PC-9 (cell line): Measurements from ENCODE around the gene PGS1. TPM values are rescaled to one million over a fixed set of nuclear protein-coding genes. Genes with fewer than 3 reads are reported as not detected.

ENCODE experiments used
- BruUV-seq: library from RNA; stranded (reverse); fragments of 400-500 nt; replicated peaks from 2 replicates; lab custom pipeline; 2021; lab: Mats Ljungman, UMichigan
- CTCF ChIA-PET: fragments of 300-600 bp; sonication (Branson Sonifier 250); formaldehyde crosslinking; loops from one replicate; lab custom pipeline; 2022; ENCODE audit warnings: antibody characterized with exemption; lab: Charles Lee
- POLR2A ChIA-PET: fragments of 300-600 bp; sonication (Branson Sonifier 250); formaldehyde crosslinking; loops from one replicate; lab custom pipeline; 2022; ENCODE audit warnings: antibody characterized with exemption; ENCODE audit not compliant: unreplicated experiment; lab: Charles Lee
- DNase-seq, 2 experiments: peaks; one replicate each; pipeline versions ENCODE4 v3.0.0 to v3.0.0-alpha.2; 2015 to 2022; ENCODE audit warnings: mixed read lengths in 1 of 2
- H2AFZ ChIP-seq: fragments of 200-600 bp; sonication (generic); 2 replicates; pipeline ENCODE4 v1.8.1; 2017; ENCODE audit warnings: antibody characterized with exemption
- H3F3A ChIP-seq: fragments of 200-600 bp; sonication (generic); 2 replicates; pipeline ENCODE4 v1.8.1; 2017; ENCODE audit warnings: antibody characterized with exemption, mild to moderate bottlenecking, low read depth; ENCODE audit not compliant: insufficient read depth
- H3K27ac ChIP-seq: fragments of 200-600 bp; sonication (generic); 2 replicates; pipeline ENCODE4 v1.6.1; 2016; ENCODE audit warnings: mixed run types
- H3K27me3 ChIP-seq: fragments of 200-600 bp; sonication (generic); 2 replicates; pipeline ENCODE4 v1.6.1; 2016; ENCODE audit warnings: low read depth, mixed run types; ENCODE audit not compliant: insufficient read depth
- H3K36me3 ChIP-seq: fragments of 200-600 bp; sonication (generic); 2 replicates; pipeline ENCODE4 v1.6.1; 2016; ENCODE audit warnings: low read depth, mixed run types
- H3K4me1 ChIP-seq: fragments of 200-600 bp; sonication (generic); replicated peaks from 2 replicates; pipeline ENCODE4 v1.6.1; 2016; ENCODE audit warnings: mixed run types; ENCODE audit not compliant: insufficient read depth
- H3K4me2 ChIP-seq: fragments of 200-600 bp; sonication (generic); 2 replicates; pipeline ENCODE4 v1.6.1; 2017; ENCODE audit warnings: mixed run types
- H3K4me3 ChIP-seq: fragments of 200-600 bp; sonication (generic); 2 replicates; pipeline ENCODE4 v1.6.1; 2016; ENCODE audit warnings: mixed run types
- H3K79me2 ChIP-seq: fragments of 200-600 bp; sonication (generic); 2 replicates; pipeline ENCODE4 v1.6.1; 2017; ENCODE audit warnings: low read depth, mixed run types
- H3K9me2 ChIP-seq: fragments of 200-600 bp; sonication (generic); 2 replicates; pipeline ENCODE4 v1.8.1; 2017; ENCODE audit warnings: mild to moderate bottlenecking; ENCODE audit not compliant: insufficient read depth
- H3K9me3 ChIP-seq: fragments of 200-600 bp; sonication (generic); 2 replicates; pipeline ENCODE4 v1.8.1; 2016; ENCODE audit warnings: low read depth; ENCODE audit not compliant: insufficient read depth
- H4K20me1 ChIP-seq: fragments of 200-600 bp; sonication (generic); 2 replicates; pipeline ENCODE4 v1.8.1; 2017; ENCODE audit not compliant: insufficient read depth
- EZH2 ChIP-seq: fragments of 200-600 bp; sonication (generic); IDR thresholded peaks from 2 replicates; pipeline ENCODE4 v1.8.0; 2017; ENCODE audit warnings: antibody characterized with exemption, low read depth
- intact Hi-C: fragments of 100-400 bp; cut with micrococcal nuclease; formaldehyde crosslinking; loops from one replicate; pipeline ENCODE4 v1.10.0; 2022; ENCODE audit not compliant: unreplicated experiment
- total RNA-seq: library from RNA; stranded (reverse); gene quantifications from 2 replicates; pipeline ENCODE4 v1.2.3, GENCODE V29; 2021
- TF ChIP-seq, protein P1 (sequence below): fragments of 200-600 bp; sonication (generic); conservative IDR thresholded peaks from 2 replicates; pipeline ENCODE4 v1.6.1; 2017; ENCODE audit warnings: mixed run types, antibody characterized with exemption, mild to moderate bottlenecking, moderate library complexity

PGS1 gene
- total RNA-seq, 1 experiment from 2014 or later = 40.2 TPM

DNA sequence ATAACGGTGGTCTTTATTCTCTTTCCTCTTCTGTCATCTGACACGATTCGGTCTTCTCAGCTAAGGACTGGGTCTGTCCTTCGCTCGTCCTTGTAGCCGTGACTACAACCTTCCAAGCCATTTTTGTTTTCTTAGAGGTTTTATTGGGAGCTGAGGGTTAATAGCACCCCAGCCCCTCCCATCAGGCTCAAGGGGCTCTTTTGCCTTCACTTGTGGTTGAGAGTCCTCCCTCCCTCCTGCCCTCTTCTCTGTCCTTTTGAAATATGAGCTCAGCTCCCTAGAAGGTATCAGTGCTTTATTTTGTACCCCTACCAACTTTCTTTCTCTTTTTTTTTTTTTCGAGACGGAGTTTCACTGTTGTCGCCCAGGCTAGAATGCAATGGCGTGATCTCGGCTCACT, 43.2 kb upstream of the PGS1 start:
- peaks cover 66% of the 10 kb centered on the region for H3F3A ChIP-seq
- peak overlapping the region; percentile 76 for H3K4me2 ChIP-seq
- TSS peak; percentile 57 for BruUV-seq
- CTCF ChIA-PET = interaction anchor here (1.0 kb wide), 1 partner anchor 316 kb away, joined by 3 read pairs; no protein-coding TSS in a partner anchor
- H3K27me3 ChIP-seq = no peaks in the 10 kb centered on the region
- peaks cover 95% of the 10 kb centered on the region for H3K4me1 ChIP-seq
- H3K27ac ChIP-seq = peak overlapping the region; percentile 100
- no peak for TF ChIP-seq EZH2
- no peak for DNase-seq
- peaks cover 3% of the 10 kb centered on the region; the same call in 1 of the 2 replicates for H3K79me2 ChIP-seq
- intact Hi-C loops = loop anchor here (2.0 kb wide), 1 partner anchor 26 kb away; the partner anchor contains the start of gene SOCS3
- no peaks in the 10 kb centered on the region for H3K36me3 ChIP-seq
- peak overlapping the region; percentile 31; the same call in 1 of the 2 replicates for H3K4me3 ChIP-seq
- no peaks in the 10 kb centered on the region for H3K9me2 ChIP-seq
- H2AFZ ChIP-seq = no peak overlapping the region
- POLR2A ChIA-PET = interaction anchor here (0.5 to 1.1 kb wide), 9 partner anchors 9 to 173 kb away, joined by 3 to 5 read pairs (median 4); no protein-coding TSS in a partner anchor
- no peaks in the 10 kb centered on the region for H4K20me1 ChIP-seq
- H3K9me3 ChIP-seq = no peaks in the 10 kb centered on the region

DNA sequence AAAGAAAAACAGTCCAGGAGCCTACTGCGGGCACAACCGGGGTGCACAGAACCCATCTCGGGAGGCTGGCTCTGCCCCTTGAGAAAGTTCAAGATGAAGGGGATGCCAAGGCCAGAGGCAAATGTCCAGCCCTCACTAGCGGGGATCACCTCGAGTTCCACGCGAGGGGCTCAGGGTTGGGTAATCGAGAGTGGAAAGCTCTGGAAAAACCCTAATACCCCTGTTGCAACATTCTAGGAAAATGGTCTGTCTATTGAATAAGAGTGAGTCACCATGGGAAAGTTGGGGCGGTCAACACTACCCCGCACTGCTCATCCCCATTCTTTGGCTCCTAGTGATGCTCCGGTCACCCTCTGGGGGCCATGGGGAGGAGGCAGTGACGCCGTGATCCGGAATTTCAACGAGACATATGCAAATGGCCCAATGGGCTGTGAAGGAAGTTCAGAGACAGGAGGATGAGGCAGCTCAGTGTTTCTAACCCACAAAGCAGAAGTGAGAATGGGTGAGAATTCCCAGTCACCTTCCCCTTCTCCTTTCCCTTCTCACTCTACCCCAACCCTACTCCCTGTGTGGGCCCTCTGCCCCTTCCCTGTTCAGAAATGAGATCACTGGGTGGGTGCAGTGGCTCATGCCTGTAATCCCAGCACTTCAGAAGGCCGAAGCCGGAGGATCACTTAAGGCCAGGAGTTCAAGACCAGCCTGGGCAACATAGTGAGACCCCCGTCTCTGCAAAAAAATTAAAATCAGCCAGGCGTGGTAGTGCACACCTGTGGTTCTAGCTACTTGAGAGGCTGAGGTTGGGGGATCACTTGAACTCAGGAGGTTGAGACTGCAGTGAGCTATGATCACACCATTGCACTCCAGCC, 41.0 kb upstream of the PGS1 start:
- CTCF ChIA-PET = no interaction called here

DNA sequence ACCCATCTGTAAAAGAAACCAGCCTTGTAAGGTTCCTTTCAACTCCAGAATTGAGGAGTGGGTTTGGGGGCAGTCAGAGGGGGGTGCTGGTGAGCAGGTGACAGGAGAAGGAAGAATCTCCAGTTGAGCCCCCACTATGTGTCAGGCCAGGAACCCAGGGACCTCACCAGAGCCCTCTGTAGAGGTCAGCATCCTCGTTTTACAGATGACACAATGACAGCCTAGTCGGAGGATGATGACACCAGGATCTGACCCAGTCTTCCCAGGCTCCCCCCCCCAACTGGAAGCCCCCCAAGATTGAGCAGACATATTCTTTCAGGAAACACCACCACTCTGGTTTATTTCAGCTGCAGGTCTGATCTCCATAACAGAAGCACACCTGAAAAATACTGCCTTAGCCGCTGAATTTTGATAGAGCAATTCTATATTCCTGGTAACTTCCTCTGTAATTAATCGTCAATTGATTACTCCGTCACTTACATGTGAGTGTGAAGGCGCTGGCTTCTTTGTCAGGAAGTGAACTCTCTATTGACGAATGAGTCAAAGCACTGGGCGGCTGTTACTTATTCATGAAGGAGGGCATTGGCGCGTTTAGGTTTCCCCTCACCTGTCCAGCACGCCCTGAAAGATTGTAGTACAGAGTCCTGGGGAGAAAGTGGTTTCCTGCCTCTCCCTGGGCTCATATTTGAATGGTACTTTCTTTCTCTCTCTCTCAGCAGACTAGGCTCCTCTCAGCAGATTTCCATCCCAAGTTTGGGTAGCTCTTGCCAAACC, 39.8 kb upstream of the PGS1 start:
- peak overlapping the region; percentile 71 for H3K4me2 ChIP-seq

More for the DNA sequence above, 41.0 kb upstream of the PGS1 start:
- TSS peak; percentile 12 for BruUV-seq
- Histone ChIP-seq H3K4me1 (peaks cover 91% of the 10 kb centered on the region), H3K36me3 (no peaks in the 10 kb centered on the region), H3K4me3 (no peak overlapping the region), H2AFZ (no peak overlapping the region), H3K79me2 (peaks cover 3% of the 10 kb centered on the region; the same call in 1 of the 2 replicates), H3K27me3 (no peaks in the 10 kb centered on the region), H3K27ac (peak overlapping the region; percentile 100), H4K20me1 (no peaks in the 10 kb centered on the region), H3K9me2 (no peaks in the 10 kb centered on the region), H3K9me3 (no peaks in the 10 kb centered on the region), H3F3A (peaks cover 60% of the 10 kb centered on the region), H3K4me2 (peak overlapping the region; percentile 71)
- TF ChIP-seq, protein P1, sequence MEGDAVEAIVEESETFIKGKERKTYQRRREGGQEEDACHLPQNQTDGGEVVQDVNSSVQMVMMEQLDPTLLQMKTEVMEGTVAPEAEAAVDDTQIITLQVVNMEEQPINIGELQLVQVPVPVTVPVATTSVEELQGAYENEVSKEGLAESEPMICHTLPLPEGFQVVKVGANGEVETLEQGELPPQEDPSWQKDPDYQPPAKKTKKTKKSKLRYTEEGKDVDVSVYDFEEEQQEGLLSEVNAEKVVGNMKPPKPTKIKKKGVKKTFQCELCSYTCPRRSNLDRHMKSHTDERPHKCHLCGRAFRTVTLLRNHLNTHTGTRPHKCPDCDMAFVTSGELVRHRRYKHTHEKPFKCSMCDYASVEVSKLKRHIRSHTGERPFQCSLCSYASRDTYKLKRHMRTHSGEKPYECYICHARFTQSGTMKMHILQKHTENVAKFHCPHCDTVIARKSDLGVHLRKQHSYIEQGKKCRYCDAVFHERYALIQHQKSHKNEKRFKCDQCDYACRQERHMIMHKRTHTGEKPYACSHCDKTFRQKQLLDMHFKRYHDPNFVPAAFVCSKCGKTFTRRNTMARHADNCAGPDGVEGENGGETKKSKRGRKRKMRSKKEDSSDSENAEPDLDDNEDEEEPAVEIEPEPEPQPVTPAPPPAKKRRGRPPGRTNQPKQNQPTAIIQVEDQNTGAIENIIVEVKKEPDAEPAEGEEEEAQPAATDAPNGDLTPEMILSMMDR = no peak
- no peak for TF ChIP-seq EZH2
- intact Hi-C loops = no loop called here
- POLR2A ChIA-PET = interaction anchor here (0.7 kb wide), 3 partner anchors 21 to 552 kb away, joined by 3 to 5 read pairs (median 4); no protein-coding TSS in a partner anchor
- peak; percentile 52 to 71 for DNase-seq

More for the DNA sequence above, 39.8 kb upstream of the PGS1 start:
- no peaks in the 10 kb centered on the region for H4K20me1 ChIP-seq
- intact Hi-C loops = no loop called here
- no peaks in the 10 kb centered on the region for H3K9me2 ChIP-seq
- H3K36me3 ChIP-seq = no peaks in the 10 kb centered on the region
- H3K79me2 ChIP-seq = peaks cover 3% of the 10 kb centered on the region; the same call in 1 of the 2 replicates
- peak; percentile 71 to 91 for DNase-seq
- no peaks in the 10 kb centered on the region for H3K9me3 ChIP-seq
- H2AFZ ChIP-seq = no peak overlapping the region
- CTCF ChIA-PET = interaction anchor here (0.6 kb wide), 1 partner anchor 58 kb away, joined by 4 read pairs; no protein-coding TSS in a partner anchor
- BruUV-seq = TSS peak; percentile 65
- TF ChIP-seq EZH2 = no peak
- TF ChIP-seq, protein P1 = no peak
- POLR2A ChIA-PET = interaction anchor here (0.6 kb wide), 1 partner anchor 12 kb away, joined by 3 read pairs; no protein-coding TSS in a partner anchor
- peak overlapping the region; percentile 25; the same call in 1 of the 2 replicates for H3K4me3 ChIP-seq
- no peaks in the 10 kb centered on the region for H3K27me3 ChIP-seq
- H3K27ac ChIP-seq = peak overlapping the region; percentile 100
- peaks cover 91% of the 10 kb centered on the region for H3K4me1 ChIP-seq
- H3F3A ChIP-seq = peaks cover 70% of the 10 kb centered on the region
